SU-DHL-6 (cell line): Measurements from ENCODE around the gene ZDHHC11B.

Experiments
- H2AFZ ChIP-seq: fragments of 200-600 bp; sonication (generic); 2 replicates; pipeline ENCODE4 v1.6.1; 2014; ENCODE audit warnings: low read depth, mild to moderate bottlenecking, moderate library complexity, mixed read lengths, antibody characterized with exemption, low read length; ENCODE audit not compliant: severe bottlenecking
- H3F3A ChIP-seq: fragments of 200-600 bp; shearing (Covaris generic); 2 replicates; pipeline ENCODE4 v1.6.0; 2016; ENCODE audit warnings: antibody characterized with exemption, mild to moderate bottlenecking; ENCODE audit not compliant: insufficient read depth
- H3K27ac ChIP-seq: fragments of 200-600 bp; sonication (generic); 2 replicates; pipeline ENCODE4 v1.5.1; 2016; ENCODE audit warnings: low read depth, mild to moderate bottlenecking, low read length, moderate library complexity, mixed read lengths
- H3K27me3 ChIP-seq: fragments of 200-600 bp; sonication (generic), shearing (Covaris generic); 2 replicates; pipeline ENCODE4 v1.6.0; 2014; ENCODE audit warnings: mild to moderate bottlenecking, low read length
- H3K36me3 ChIP-seq: fragments of 200-600 bp; sonication (generic); 2 replicates; pipeline ENCODE4 v1.6.1; 2014; ENCODE audit warnings: mild to moderate bottlenecking, low read length, mixed read lengths
- H3K4me2 ChIP-seq: fragments of 300-600, 200-600 bp; shearing (Covaris generic), sonication (generic); 2 replicates; pipeline ENCODE4 v1.6.0; 2014; ENCODE audit warnings: low read length, low read depth, mild to moderate bottlenecking; ENCODE audit not compliant: poor library complexity, severe bottlenecking
- H3K4me3 ChIP-seq: fragments of 200-600 bp; sonication (generic); 2 replicates; pipeline ENCODE4 v1.5.1; 2014; ENCODE audit warnings: antibody characterized with exemption, low read length, mild to moderate bottlenecking, mixed read lengths; ENCODE audit not compliant: insufficient read depth, poor library complexity, severe bottlenecking
- H3K79me2 ChIP-seq: fragments of 200-600 bp; sonication (generic); 2 replicates; pipeline ENCODE4 v1.6.1; 2014; ENCODE audit warnings: mild to moderate bottlenecking, low read length, moderate library complexity; ENCODE audit not compliant: insufficient read depth
- H3K9ac ChIP-seq: fragments of 200-600 bp; sonication (generic); 2 replicates; pipeline ENCODE4 v1.7.0; 2014; ENCODE audit warnings: mild to moderate bottlenecking, low read length
- H3K9me2 ChIP-seq: fragments of 200-600 bp; sonication (generic); replicated peaks from 2 replicates; pipeline ENCODE4 v1.6.1; 2014; ENCODE audit warnings: low read length; ENCODE audit not compliant: insufficient read depth
- H3K9me3 ChIP-seq: fragments of 200-600 bp; sonication (generic); 2 replicates; pipeline ENCODE4 v1.6.1; 2014; ENCODE audit warnings: low read length, mixed read lengths; ENCODE audit not compliant: insufficient read depth
- H4K20me1 ChIP-seq: fragments of 200-600 bp; sonication (generic); 2 replicates; pipeline ENCODE4 v1.6.1; 2014; ENCODE audit warnings: low read depth, mild to moderate bottlenecking, antibody characterized with exemption, low read length, moderate library complexity, mixed read lengths
- EZH2phosphoT487 ChIP-seq: fragments of 200-600 bp; sonication (generic), shearing (Covaris generic); conservative IDR thresholded peaks from 2 replicates; pipeline ENCODE4 v1.6.1; 2018; ENCODE audit warnings: mild to moderate bottlenecking, antibody characterized with exemption, low read length, moderate library complexity, mixed read lengths
- TF ChIP-seq, protein P1 (sequence below): fragments of 200-600 bp; sonication (generic); IDR thresholded peaks from one replicate; pipeline ENCODE4 v1.5.1; 2017; ENCODE audit warnings: antibody characterized with exemption, mild to moderate bottlenecking, low read length, moderate library complexity; ENCODE audit not compliant: insufficient read depth, poor library complexity, severe bottlenecking

Gene ZDHHC11B

DNA sequence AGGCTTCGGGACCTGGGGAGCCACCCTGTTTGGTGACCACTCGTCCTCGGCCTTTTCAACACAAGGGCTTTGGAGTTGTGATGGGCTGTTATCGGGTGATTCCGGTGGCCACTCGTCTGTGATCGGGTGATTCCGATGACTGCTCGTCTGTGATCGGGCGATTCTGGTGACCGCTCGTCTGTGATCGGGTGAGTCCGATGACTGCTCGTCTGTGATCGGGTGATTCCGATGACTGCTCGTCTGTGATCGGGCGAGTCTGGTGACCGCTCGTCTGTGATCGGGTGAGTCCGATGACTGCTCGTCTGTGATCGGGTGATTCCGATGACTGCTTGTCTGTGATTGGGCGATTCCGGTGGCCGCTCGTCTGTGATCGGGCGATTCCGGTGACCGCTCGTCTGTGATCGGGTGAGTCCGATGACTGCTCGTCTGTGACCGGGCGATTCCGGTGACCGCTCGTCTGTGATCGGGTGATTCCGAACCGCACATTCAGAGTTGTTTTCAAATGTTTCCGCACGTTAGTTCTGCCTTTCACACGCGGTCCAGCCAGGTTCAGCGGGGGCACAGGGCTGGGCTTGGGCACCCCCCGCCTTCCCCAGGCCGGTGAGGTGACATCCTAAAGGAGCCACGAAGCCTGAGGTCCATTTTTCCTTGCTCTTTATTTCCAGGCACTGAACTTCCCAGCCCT, 121.6 kb downstream of the ZDHHC11B start:
- no peak overlapping the region for H3K27ac ChIP-seq
- TF ChIP-seq, protein P1, sequence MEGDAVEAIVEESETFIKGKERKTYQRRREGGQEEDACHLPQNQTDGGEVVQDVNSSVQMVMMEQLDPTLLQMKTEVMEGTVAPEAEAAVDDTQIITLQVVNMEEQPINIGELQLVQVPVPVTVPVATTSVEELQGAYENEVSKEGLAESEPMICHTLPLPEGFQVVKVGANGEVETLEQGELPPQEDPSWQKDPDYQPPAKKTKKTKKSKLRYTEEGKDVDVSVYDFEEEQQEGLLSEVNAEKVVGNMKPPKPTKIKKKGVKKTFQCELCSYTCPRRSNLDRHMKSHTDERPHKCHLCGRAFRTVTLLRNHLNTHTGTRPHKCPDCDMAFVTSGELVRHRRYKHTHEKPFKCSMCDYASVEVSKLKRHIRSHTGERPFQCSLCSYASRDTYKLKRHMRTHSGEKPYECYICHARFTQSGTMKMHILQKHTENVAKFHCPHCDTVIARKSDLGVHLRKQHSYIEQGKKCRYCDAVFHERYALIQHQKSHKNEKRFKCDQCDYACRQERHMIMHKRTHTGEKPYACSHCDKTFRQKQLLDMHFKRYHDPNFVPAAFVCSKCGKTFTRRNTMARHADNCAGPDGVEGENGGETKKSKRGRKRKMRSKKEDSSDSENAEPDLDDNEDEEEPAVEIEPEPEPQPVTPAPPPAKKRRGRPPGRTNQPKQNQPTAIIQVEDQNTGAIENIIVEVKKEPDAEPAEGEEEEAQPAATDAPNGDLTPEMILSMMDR = no peak
- TF ChIP-seq EZH2phosphoT487 = no peak
- H3K4me3 ChIP-seq = no peak overlapping the region
- H3K27me3 ChIP-seq = no peaks in the 10 kb centered on the region
- H4K20me1 ChIP-seq = no peaks in the 10 kb centered on the region
- no peaks in the 10 kb centered on the region; the same call in 1 of the 2 replicates for H3F3A ChIP-seq
- H3K79me2 ChIP-seq = no peaks in the 10 kb centered on the region
- no peaks in the 10 kb centered on the region for H3K36me3 ChIP-seq
- no peak overlapping the region for H3K4me2 ChIP-seq
- no peak overlapping the region for H2AFZ ChIP-seq
- H3K9ac ChIP-seq = no peak overlapping the region
- no peaks in the 10 kb centered on the region for H3K9me2 ChIP-seq
- H3K9me3 ChIP-seq = no peaks in the 10 kb centered on the region

DNA sequence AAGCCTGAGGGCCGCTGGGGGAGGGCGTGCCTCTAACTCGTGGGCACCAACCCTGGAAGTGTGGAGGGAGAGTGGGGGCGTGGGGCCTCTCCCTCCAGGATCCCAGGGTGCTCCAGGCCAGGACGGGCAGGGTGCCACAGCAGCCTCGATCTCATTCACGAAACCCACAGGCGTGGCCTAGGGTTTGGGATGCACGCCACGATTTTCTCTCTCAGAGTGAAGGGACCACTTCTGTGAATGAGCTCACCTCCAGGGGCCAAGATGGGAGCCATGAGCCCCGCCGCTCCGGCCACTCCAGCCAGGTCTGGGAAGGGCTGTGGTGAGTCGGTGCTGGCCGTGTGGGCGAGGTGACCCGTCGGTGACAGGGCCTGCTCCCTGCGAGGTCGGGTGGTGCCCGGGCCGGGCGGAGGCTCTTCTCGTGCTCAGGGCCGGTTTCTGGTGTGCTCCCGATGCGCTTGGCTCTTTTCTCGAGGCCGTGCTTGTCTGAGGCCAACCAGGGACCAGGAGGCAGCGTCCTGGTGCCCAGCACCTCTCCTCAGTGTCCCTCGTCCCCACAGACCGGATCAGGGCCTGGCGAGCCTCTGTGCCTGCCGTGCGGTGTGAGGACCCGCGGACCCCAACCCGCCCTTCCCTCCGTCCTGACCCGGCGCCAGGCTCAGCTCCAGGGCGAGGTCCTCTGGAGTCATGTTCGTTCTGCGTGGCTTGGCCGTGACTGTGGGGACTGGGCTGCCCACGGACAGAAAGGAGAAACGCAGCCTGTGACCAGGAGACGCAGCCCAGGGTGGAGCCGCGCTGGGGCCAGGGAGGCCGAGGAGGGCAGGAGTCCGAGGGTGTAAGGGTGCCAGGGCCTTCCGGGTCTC, 122.4 kb downstream of the ZDHHC11B start:
- no peaks in the 10 kb centered on the region for H3K9me3 ChIP-seq
- no peak overlapping the region for H3K4me2 ChIP-seq
- no peak overlapping the region for H3K4me3 ChIP-seq
- no peaks in the 10 kb centered on the region for H3K79me2 ChIP-seq
- H2AFZ ChIP-seq = no peak overlapping the region
- no peak overlapping the region for H3K27ac ChIP-seq
- no peaks in the 10 kb centered on the region for H3F3A ChIP-seq
- H4K20me1 ChIP-seq = no peaks in the 10 kb centered on the region
- no peaks in the 10 kb centered on the region for H3K27me3 ChIP-seq
- H3K9me2 ChIP-seq = no peaks in the 10 kb centered on the region
- H3K36me3 ChIP-seq = no peaks in the 10 kb centered on the region
- TF ChIP-seq, protein P1 = no peak
- TF ChIP-seq EZH2phosphoT487 = no peak
- H3K9ac ChIP-seq = no peak overlapping the region

DNA sequence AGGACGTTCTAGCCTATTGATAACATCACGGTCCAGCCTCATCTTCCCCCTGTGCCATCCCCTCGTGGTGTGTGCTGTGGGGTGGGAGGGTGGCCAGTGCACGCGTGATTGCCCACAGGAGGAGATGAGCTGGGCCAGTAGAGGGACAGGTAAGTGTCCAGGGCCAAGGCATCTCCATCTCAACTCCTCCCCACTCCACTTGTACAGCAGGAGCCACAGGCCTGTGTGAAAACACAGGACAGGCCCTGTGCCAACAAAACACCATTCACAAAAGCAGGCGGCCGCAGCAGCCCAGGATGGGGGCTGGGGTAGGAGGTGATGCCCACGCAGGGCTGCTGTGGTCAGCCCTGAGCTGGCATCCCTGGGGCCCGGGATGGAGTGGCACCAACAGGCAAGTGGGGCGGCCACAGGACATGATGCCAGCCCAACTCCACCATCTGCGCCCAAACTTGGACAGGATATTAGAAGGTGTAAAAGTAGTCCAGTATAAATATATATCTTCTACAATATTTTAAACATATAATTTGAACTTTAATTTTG, 124.0 kb downstream of the ZDHHC11B start:
- TF ChIP-seq, protein P1 = no peak
- no peak for TF ChIP-seq EZH2phosphoT487
- H3K27me3 ChIP-seq = no peaks in the 10 kb centered on the region
- H3K79me2 ChIP-seq = no peaks in the 10 kb centered on the region
- H3K9ac ChIP-seq = no peak overlapping the region
- H4K20me1 ChIP-seq = no peaks in the 10 kb centered on the region
- H3K36me3 ChIP-seq = no peaks in the 10 kb centered on the region
- H3F3A ChIP-seq = no peaks in the 10 kb centered on the region
- H3K4me2 ChIP-seq = no peak overlapping the region
- no peak overlapping the region for H2AFZ ChIP-seq
- H3K9me2 ChIP-seq = no peaks in the 10 kb centered on the region
- no peak overlapping the region for H3K27ac ChIP-seq
- no peak overlapping the region for H3K4me3 ChIP-seq
- no peaks in the 10 kb centered on the region for H3K9me3 ChIP-seq
